SK-N-MC (cell line): ENCODE data around the gene GPC1.

Experiments used
- EZH2 ChIP-seq: fragments of 200-600 bp; sonication (generic); IDR thresholded peaks from one replicate; pipeline ENCODE4 v1.6.1; 2017; ENCODE audit warnings: antibody characterized with exemption
- FOXP2 ChIP-seq: optimal IDR thresholded peaks from 2 replicates; pipeline ENCODE3; 2011; ENCODE audit warnings: mild to moderate bottlenecking, moderate library complexity; ENCODE audit not compliant: insufficient read depth; ENCODE audit errors: extremely low read length, control extremely low read depth
- POLR2AphosphoS5 ChIP-seq: IDR thresholded peaks from 2 replicates; pipeline ENCODE4 v1.6.1; 2012; ENCODE audit warnings: mild to moderate bottlenecking, low read depth, low read length, borderline replicate concordance

DNA sequence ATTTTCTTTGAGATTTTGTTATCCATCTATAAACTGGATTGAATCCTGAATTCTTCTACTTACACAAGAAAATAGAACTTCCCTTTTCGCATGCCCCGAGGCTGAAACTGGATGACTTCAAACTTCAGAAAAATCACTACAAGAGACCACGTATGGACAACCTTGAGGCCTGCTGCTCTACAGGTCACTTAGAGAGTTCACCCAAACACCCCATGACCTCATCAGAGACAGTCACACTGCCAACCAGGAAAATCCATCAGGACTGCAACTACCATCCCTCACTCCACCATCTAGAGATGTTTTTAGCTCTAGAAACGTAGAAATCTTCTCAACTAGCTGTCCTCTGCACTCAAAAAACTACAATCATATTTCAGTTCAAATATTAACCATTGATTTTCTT is 18.6 kb upstream of the GPC1 start:
- no peak for TF ChIP-seq EZH2
- no peak for TF ChIP-seq POLR2AphosphoS5
- TF ChIP-seq FOXP2 = no peak
